ENCODE measurements around the gene RCAN2.

GRCh38 chr6:46378161-46378881 lies 112.9 kb downstream of the RCAN2 start:
- TF ChIP-seq REST (IDR thresholded peaks at IDR 0.05; ENCODE audit: insufficient read depth in 1 of 2, low read depth in 2 of 2, low read length in 2 of 2) = no peak
- no peak for TF ChIP-seq TAF1 (IDR thresholded peaks at IDR 0.05; ENCODE audit: borderline replicate concordance, insufficient read depth, low read length)

Data from PFSK-1 (cell line).